PFSK-1 (cell line): ENCODE results near the gene VGLL3.

Experiments
- POLR2AphosphoS5 ChIP-seq: IDR thresholded peaks from 2 replicates; pipeline ENCODE4 v1.6.1; 2012; ENCODE audit warnings: low read depth, mild to moderate bottlenecking, control low read depth, low read length, moderate library complexity
- TAF1 ChIP-seq: IDR thresholded peaks from 2 replicates; pipeline ENCODE4 v1.6.1; 2012; ENCODE audit warnings: low read length, control low read depth, borderline replicate concordance; ENCODE audit not compliant: insufficient read depth

DNA sequence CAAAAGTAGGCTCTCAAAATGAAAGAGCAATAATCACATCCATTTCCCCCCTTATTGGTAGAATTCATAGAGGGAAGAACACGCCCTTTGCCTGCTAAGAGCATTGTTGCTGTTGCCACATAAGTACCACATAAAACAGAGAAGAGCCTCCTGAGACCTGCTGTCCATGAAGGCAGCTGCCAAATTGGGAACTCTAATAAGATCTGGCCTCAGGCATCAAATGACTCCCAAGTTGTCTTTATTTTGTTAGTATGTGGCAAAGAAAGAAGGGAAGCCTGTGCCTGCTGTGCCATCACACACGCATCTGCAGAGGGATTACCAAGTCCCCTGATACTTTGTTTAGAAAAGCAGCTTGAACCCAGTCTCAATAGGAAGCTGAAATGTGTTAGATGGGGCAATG, 23.9 kb downstream of the VGLL3 start:
- no peak for TF ChIP-seq POLR2AphosphoS5
- no peak for TF ChIP-seq TAF1
